ENCODE measurements around the gene FBXL2. TPM values are rescaled to one million over a fixed set of nuclear protein-coding genes. Genes with fewer than 3 reads are reported as not detected.

Gene FBXL2
- polyA plus RNA-seq, 2 of the 4 experiments (the other 2 are of a cell fraction), result 6.9 to 15.7 TPM

DNA sequence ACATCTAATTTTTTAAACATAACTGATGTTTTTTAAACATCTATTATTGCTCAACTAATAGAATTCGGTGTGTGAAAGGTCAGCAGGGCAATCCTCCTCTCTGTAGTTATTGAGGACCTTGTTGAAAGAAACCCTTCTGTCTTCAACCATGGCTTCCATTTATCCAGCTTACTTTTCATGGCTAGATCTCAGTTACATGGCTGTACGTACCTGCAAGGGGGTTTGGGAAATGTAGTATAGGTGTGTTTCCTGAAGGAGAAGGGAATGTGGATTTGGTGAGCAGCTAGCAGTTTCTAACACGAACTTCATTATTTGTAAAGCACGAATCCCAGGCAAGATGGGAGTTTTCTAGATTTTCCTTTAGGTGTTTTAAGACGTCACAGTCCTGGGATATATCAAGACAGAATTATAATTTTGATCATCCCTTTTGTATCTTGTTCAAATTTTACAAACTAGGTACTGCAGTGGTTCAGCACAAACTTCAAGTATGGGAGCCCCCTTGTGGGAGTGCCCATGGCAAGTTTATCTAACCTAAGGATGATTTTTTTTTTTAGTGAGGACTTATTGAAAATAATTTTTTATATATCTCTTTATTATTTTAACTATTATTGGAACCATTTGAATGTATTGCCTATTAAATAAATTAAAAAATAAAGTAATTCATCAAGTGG is 41.6 kb downstream of the FBXL2 start:
- peak in 1 of 2 experiments; percentile 18 for DNase-seq (ENCODE audit: low read depth in 1 of 2, low spot score in 1 of 2)
- H3K4me2 ChIP-seq, result peak overlapping the region; percentile 32
- no peaks in the 10 kb centered on the region for H3K9me3 ChIP-seq
- no peak overlapping the region for H3K4me3 ChIP-seq
- FAIRE-seq, result peak; percentile 18
- peaks cover 55% of the 10 kb centered on the region for H3K4me1 ChIP-seq
- ATAC-seq, result peak in 1 of 2 experiments; percentile 62; a peak in 3 of 6 replicates
- WGBS (ENCODE audit: missing lambda C conversion rate), result 62% methylated on average over 5 of the region's 5 CpGs
- TF ChIP-seq HDAC2 (IDR thresholded peaks at IDR 0.05), result no peak
- TF ChIP-seq POLR2A (IDR thresholded peaks at IDR 0.05; ENCODE audit: low read length), result no peak
- TF ChIP-seq KDM1A (IDR thresholded peaks at IDR 0.05; ENCODE audit: low read depth), result no peak
- peak in 1 of 2 experiments; percentile 2; a peak in 1 of 4 replicates for TF ChIP-seq CEBPB (IDR thresholded peaks at IDR 0.05)
- peak in 1 of 2 experiments; percentile 26; a peak in 2 of 5 replicates for TF ChIP-seq RAD21 (conservative IDR thresholded peaks at IDR 0.05 in 1 of 2, IDR thresholded peaks at IDR 0.05 in 1 of 2)
- TF ChIP-seq, protein P1, sequence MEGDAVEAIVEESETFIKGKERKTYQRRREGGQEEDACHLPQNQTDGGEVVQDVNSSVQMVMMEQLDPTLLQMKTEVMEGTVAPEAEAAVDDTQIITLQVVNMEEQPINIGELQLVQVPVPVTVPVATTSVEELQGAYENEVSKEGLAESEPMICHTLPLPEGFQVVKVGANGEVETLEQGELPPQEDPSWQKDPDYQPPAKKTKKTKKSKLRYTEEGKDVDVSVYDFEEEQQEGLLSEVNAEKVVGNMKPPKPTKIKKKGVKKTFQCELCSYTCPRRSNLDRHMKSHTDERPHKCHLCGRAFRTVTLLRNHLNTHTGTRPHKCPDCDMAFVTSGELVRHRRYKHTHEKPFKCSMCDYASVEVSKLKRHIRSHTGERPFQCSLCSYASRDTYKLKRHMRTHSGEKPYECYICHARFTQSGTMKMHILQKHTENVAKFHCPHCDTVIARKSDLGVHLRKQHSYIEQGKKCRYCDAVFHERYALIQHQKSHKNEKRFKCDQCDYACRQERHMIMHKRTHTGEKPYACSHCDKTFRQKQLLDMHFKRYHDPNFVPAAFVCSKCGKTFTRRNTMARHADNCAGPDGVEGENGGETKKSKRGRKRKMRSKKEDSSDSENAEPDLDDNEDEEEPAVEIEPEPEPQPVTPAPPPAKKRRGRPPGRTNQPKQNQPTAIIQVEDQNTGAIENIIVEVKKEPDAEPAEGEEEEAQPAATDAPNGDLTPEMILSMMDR (IDR thresholded peaks at IDR 0.05), result peak; percentile 34
- TF ChIP-seq NR3C1 (IDR thresholded peaks at IDR 0.05), result no peak
- TF ChIP-seq SMC3 (IDR thresholded peaks at IDR 0.05), result peak; percentile 29; the same call in 1 of the 3 replicates
- TF ChIP-seq JUN (IDR thresholded peaks at IDR 0.05), result no peak
- POLR2A ChIA-PET, result no interaction called here
- H3K27ac ChIP-seq, result 0 out of 6 replicates have a peak overlapping the region, but pooled peaks of 1 of the 2 experiments have one; percentile 9
- CTCF ChIA-PET, result interaction anchor here (0.7 to 2.2 kb wide), 3 partner anchors 23 to 187 kb away, joined by 3 to 10 read pairs (median 3); no protein-coding TSS in a partner anchor

DNA sequence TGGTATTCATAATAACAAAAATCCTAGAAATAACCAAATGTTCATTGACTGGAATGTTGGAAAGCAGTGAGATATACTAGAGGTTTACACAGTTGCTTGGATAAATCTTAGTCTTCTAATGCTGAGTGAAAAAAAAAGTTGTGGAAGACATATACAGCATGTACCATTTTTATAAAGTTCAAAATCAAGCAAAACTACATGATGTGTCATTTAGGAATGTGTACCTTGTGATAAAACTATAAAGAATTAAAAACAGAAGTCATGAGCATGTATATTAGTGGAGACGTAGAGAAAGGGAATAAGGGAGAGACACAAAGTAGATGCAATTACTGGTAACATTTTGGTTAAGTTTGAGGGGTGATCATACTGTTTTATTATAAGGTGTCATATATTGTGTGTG is 45.2 kb downstream of the FBXL2 start:
- no peak overlapping the region for H3K4me2 ChIP-seq
- ChIA-PET POLR2A (no interaction called here), CTCF (interaction anchor here (1.1 kb wide), 1 partner anchor 50 kb away, joined by 5 read pairs; no protein-coding TSS in a partner anchor)
- DNase-seq (ENCODE audit: low read depth in 1 of 2, low spot score in 1 of 2) (no peak), ATAC-seq (no peak), FAIRE-seq (no peak)
- no peak overlapping the region for H3K4me3 ChIP-seq
- peaks cover 3% of the 10 kb centered on the region; the same call in 1 of the 3 replicates for H3K9me3 ChIP-seq
- TF ChIP-seq CEBPB (IDR thresholded peaks at IDR 0.05), result no peak
- no peak for TF ChIP-seq FOXS1 (CRISPR knock-in tag; IDR thresholded peaks at IDR 0.05)
- TF ChIP-seq SREBF2 (IDR thresholded peaks at IDR 0.05), result no peak
- TF ChIP-seq, protein P2, sequence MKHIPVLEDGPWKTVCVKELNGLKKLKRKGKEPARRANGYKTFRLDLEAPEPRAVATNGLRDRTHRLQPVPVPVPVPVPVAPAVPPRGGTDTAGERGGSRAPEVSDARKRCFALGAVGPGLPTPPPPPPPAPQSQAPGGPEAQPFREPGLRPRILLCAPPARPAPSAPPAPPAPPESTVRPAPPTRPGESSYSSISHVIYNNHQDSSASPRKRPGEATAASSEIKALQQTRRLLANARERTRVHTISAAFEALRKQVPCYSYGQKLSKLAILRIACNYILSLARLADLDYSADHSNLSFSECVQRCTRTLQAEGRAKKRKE (CRISPR knock-in tag; IDR thresholded peaks at IDR 0.05; ENCODE audit: low read depth), result no peak
- TF ChIP-seq HEYL (CRISPR knock-in tag; IDR thresholded peaks at IDR 0.05), result no peak
- no peak for TF ChIP-seq HDAC2 (IDR thresholded peaks at IDR 0.05)
- TF ChIP-seq EP300 (IDR thresholded peaks at IDR 0.05), result no peak
- no peak for TF ChIP-seq RCOR1 (IDR thresholded peaks at IDR 0.05; ENCODE audit: low read depth, low read length)
- TF ChIP-seq, protein P3, sequence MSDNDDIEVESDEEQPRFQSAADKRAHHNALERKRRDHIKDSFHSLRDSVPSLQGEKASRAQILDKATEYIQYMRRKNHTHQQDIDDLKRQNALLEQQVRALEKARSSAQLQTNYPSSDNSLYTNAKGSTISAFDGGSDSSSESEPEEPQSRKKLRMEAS (IDR thresholded peaks at IDR 0.05), result no peak
- TF ChIP-seq, protein P4, sequence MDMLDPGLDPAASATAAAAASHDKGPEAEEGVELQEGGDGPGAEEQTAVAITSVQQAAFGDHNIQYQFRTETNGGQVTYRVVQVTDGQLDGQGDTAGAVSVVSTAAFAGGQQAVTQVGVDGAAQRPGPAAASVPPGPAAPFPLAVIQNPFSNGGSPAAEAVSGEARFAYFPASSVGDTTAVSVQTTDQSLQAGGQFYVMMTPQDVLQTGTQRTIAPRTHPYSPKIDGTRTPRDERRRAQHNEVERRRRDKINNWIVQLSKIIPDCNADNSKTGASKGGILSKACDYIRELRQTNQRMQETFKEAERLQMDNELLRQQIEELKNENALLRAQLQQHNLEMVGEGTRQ (IDR thresholded peaks at IDR 0.05), result no peak
- no peak for TF ChIP-seq CBX2 (IDR thresholded peaks at IDR 0.05; ENCODE audit: borderline replicate concordance, low read depth)
- TF ChIP-seq, protein P5, sequence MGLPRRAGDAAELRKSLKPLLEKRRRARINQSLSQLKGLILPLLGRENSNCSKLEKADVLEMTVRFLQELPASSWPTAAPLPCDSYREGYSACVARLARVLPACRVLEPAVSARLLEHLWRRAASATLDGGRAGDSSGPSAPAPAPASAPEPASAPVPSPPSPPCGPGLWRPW (IDR thresholded peaks at IDR 0.05), result no peak
- no peak for TF ChIP-seq CHD2 (IDR thresholded peaks at IDR 0.05; ENCODE audit: low read length, partially characterized antibody)
- no peak for TF ChIP-seq EHF (CRISPR knock-in tag; IDR thresholded peaks at IDR 0.05)
- no peak for TF ChIP-seq CBX8 (IDR thresholded peaks at IDR 0.05)
- 72% methylated on average over 1 of the region's 1 CpG for WGBS (ENCODE audit: missing lambda C conversion rate)
- no peak overlapping the region for H3K27ac ChIP-seq
- peaks cover 24% of the 10 kb centered on the region for H3K4me1 ChIP-seq
